Thoracic aorta (tissue), 2 donors: Measurements from ENCODE around the gene OPTC. TPM values are rescaled to one million over a fixed set of nuclear protein-coding genes. Genes with fewer than 3 reads are reported as not detected.

ENCODE experiments used
- ATAC-seq: fragments of 150-250 bp; one replicate; pipeline ENCODE4 v1.8.0; 2017; ENCODE audit warnings: low read depth; ENCODE audit not compliant: insufficient number of reproducible peaks, low FRiP score
- DNase-seq: peaks from one replicate; pipeline ENCODE4 v3.0.0-alpha.2; 2020; ENCODE audit warnings: low spot score
- H3K27ac ChIP-seq, 2 donors: fragments of 200-600 bp; sonication (generic); 1 replicate in 1 of 2; 2 replicates in 1 of 2; pipeline ENCODE4 v1.5.1; 2016; ENCODE audit warnings: mild to moderate bottlenecking in 2 of 2, moderate library complexity in 2 of 2
- H3K27me3 ChIP-seq: fragments of 200-600 bp; sonication (generic); replicated peaks from 2 replicates; pipeline ENCODE4 v1.6.0; 2016; ENCODE audit warnings: mild to moderate bottlenecking; ENCODE audit not compliant: insufficient read depth
- H3K36me3 ChIP-seq: fragments of 200-600 bp; sonication (generic); one replicate; pipeline ENCODE4 v1.5.1; 2016
- H3K4me1 ChIP-seq, 2 donors: fragments of 200-600 bp; sonication (generic); 1 replicate in 1 of 2; 2 replicates in 1 of 2; pipeline versions ENCODE4 v1.5.1 to v1.6.0; 2016; ENCODE audit warnings: low read depth in 2 of 2, mild to moderate bottlenecking in 1 of 2; ENCODE audit not compliant: control insufficient read depth in 1 of 2
- H3K4me3 ChIP-seq: fragments of 200-600 bp; sonication (generic); 2 replicates; pipeline ENCODE4 v1.5.1; 2016; ENCODE audit warnings: mild to moderate bottlenecking
- H3K9me3 ChIP-seq: fragments of 200-600 bp; sonication (generic); 2 replicates; pipeline ENCODE4 v1.5.1; 2016
- CTCF ChIP-seq: fragments of 200-600 bp; sonication (generic); IDR thresholded peaks from one replicate; pipeline ENCODE4 v1.5.1; 2019; ENCODE audit warnings: antibody characterized with exemption
- total RNA-seq, 2 donors: library from RNA; depleted of rRNA; stranded (reverse); fragments of >200 nt; gene quantifications; one replicate each; pipeline versions ENCODE4 v1.1.0 to v1.2.3, GENCODE V29; 2016

OPTC gene
- total RNA-seq, 2 donors from 2014 or later, result not detected

GRCh38 chr1:203508463-203509073 is 14.6 kb downstream of the OPTC start:
- Histone ChIP-seq H3K27me3 (no peaks in the 10 kb centered on the region), H3K9me3 (no peaks in the 10 kb centered on the region), H3K36me3 (no peaks in the 10 kb centered on the region), H3K4me1 (peaks cover 17 to 43% of the 10 kb centered on the region in 2 donors), H3K4me3 (no peak overlapping the region), H3K27ac (no peak overlapping the region)
- no peak for ATAC-seq
- no peak for TF ChIP-seq CTCF
- no peak for DNase-seq

GRCh38 chr1:203509135-203509534 is 15.2 kb downstream of the OPTC start:
- peaks cover 17 to 48% of the 10 kb centered on the region in 2 donors for H3K4me1 ChIP-seq
- no peak for DNase-seq
- H3K27me3 ChIP-seq, result no peaks in the 10 kb centered on the region
- TF ChIP-seq CTCF, result no peak
- H3K36me3 ChIP-seq, result no peaks in the 10 kb centered on the region
- no peak overlapping the region for H3K4me3 ChIP-seq
- H3K9me3 ChIP-seq, result no peaks in the 10 kb centered on the region
- H3K27ac ChIP-seq, result no peak overlapping the region
- ATAC-seq, result no peak

GRCh38 chr1:203511513-203511912 is 17.6 kb downstream of the OPTC start:
- no peaks in the 10 kb centered on the region for H3K9me3 ChIP-seq
- no peak for DNase-seq
- no peaks in the 10 kb centered on the region for H3K27me3 ChIP-seq
- no peak for ATAC-seq
- H3K36me3 ChIP-seq, result no peaks in the 10 kb centered on the region
- H3K4me1 ChIP-seq, result peaks cover 17 to 39% of the 10 kb centered on the region in 2 donors
- H3K4me3 ChIP-seq, result no peak overlapping the region
- H3K27ac ChIP-seq, result no peak overlapping the region
- TF ChIP-seq CTCF, result no peak

- no peak for DNase-seq
- no peaks in the 10 kb centered on the region for H3K36me3 ChIP-seq
- H3K9me3 ChIP-seq, result no peaks in the 10 kb centered on the region
- H3K27ac ChIP-seq, result no peak overlapping the region
- TF ChIP-seq CTCF, result no peak
- no peak overlapping the region for H3K4me3 ChIP-seq
- no peak for ATAC-seq
- no peaks in the 10 kb centered on the region for H3K27me3 ChIP-seq
- H3K4me1 ChIP-seq, result peaks cover 17 to 39% of the 10 kb centered on the region in 2 donors
Observed at GRCh38 chr1:203511930-203512329, 18.0 kb downstream of the OPTC start.

- Histone ChIP-seq H3K9me3 (no peaks in the 10 kb centered on the region), H3K36me3 (no peaks in the 10 kb centered on the region), H3K4me3 (peak overlapping the region; percentile 7), H3K27ac (no peak overlapping the region), H3K27me3 (no peaks in the 10 kb centered on the region), H3K4me1 (peaks cover 14 to 35% of the 10 kb centered on the region in 2 donors)
- ATAC-seq (no peak), DNase-seq (no peak)
- TF ChIP-seq CTCF, result no peak
Observed at GRCh38 chr1:203512517-203512847, 18.5 kb downstream of the OPTC start.
